HepG2 (cell line): ENCODE measurements around the gene MEX3D. TPM values are rescaled to one million over a fixed set of nuclear protein-coding genes. Genes with fewer than 3 reads are reported as not detected.

Experiments used
- CBFB ChIP-seq: sonication (generic); formaldehyde crosslinking; IDR thresholded peaks from 2 replicates; pipeline ENCODE4 v1.4.0; 2020; ENCODE audit warnings: missing genetic modification reagents
- FOSL2 ChIP-seq: sonication (generic); formaldehyde crosslinking; IDR thresholded peaks from 2 replicates; pipeline ENCODE4 v1.4.0; 2020; ENCODE audit warnings: missing genetic modification reagents
- FOXO1 ChIP-seq: sonication (generic); formaldehyde crosslinking; IDR thresholded peaks from 2 replicates; pipeline ENCODE4 v1.4.0; 2020; ENCODE audit warnings: missing genetic modification reagents
- HDAC2 ChIP-seq: sonication (generic); formaldehyde crosslinking; IDR thresholded peaks from 2 replicates; pipeline ENCODE4 v1.4.0; 2020; ENCODE audit warnings: missing genetic modification reagents
- HNRNPK ChIP-seq: fragments of 200-400 bp; formaldehyde crosslinking; IDR thresholded peaks from 2 replicates; pipeline ENCODE4 v1.6.1; 2018; ENCODE audit warnings: low read length, low read depth, moderate library complexity, mild to moderate bottlenecking; ENCODE audit not compliant: poor library complexity, severe bottlenecking
- POLR2AphosphoS5 ChIP-seq: IDR thresholded peaks from 2 replicates; pipeline ENCODE4 v1.6.1; 2012; ENCODE audit warnings: low read depth, low read length
- TCF7L2 ChIP-seq: IDR thresholded peaks from 2 replicates; pipeline ENCODE4 v1.6.1; 2011; ENCODE audit warnings: mild to moderate bottlenecking, low read depth, low read length, moderate library complexity
- ZNF124 ChIP-seq: sonication (generic); formaldehyde crosslinking; IDR thresholded peaks from 2 replicates; pipeline ENCODE4 v1.4.0; 2020; ENCODE audit warnings: missing genetic modification reagents
- ZNF225 ChIP-seq: sonication (generic); formaldehyde crosslinking; IDR thresholded peaks from 2 replicates; pipeline ENCODE4 v1.4.0; 2020; ENCODE audit warnings: mild to moderate bottlenecking, missing genetic modification reagents
- ZNF253 ChIP-seq: sonication (generic); formaldehyde crosslinking; IDR thresholded peaks from 2 replicates; pipeline ENCODE4 v1.8.0; 2022; ENCODE audit warnings: mild to moderate bottlenecking, missing genetic modification reagents, borderline replicate concordance
- ZNF619 ChIP-seq: sonication (generic); formaldehyde crosslinking; IDR thresholded peaks from 2 replicates; pipeline ENCODE4 v1.4.0; 2020; ENCODE audit warnings: mild to moderate bottlenecking, missing genetic modification reagents
- ZNF749 ChIP-seq: sonication (generic); formaldehyde crosslinking; IDR thresholded peaks from 2 replicates; pipeline ENCODE4 v1.8.0; 2022; ENCODE audit warnings: mild to moderate bottlenecking, missing genetic modification reagents, moderate library complexity, borderline replicate concordance
- ZNF781 ChIP-seq: sonication (generic); formaldehyde crosslinking; IDR thresholded peaks from 2 replicates; pipeline ENCODE4 v1.5.1; 2020; ENCODE audit warnings: borderline replicate concordance, mild to moderate bottlenecking, missing genetic modification reagents; ENCODE audit errors: not compliant biosample characterization
- ZNF850 ChIP-seq: sonication (generic); formaldehyde crosslinking; conservative IDR thresholded peaks from 2 replicates; pipeline ENCODE4 v1.9.0; 2021; ENCODE audit warnings: mild to moderate bottlenecking, missing genetic modification reagents
- polyA plus RNA-seq, 8 experiments: library from polyadenylated mRNA; depleted of rRNA in 3 of 8; stranded (reverse) in 7 of 8; unstranded in 1 of 8; fragments of >200 nt; fragmentation: Illumina TruSeq in 4 of 8; extraction: Trizol in 4 of 8; gene quantifications; 2 replicates each; pipeline versions ENCODE4 v1.2.1 to v1.2.3, GENCODE V29; 2011 to 2016; ENCODE audit warnings: low read depth in 4 of 8, missing spikeins in 1 of 8, mixed read lengths in 1 of 8; ENCODE audit not compliant: insufficient read depth in 1 of 8
- total RNA-seq, 5 experiments: library from RNA; depleted of rRNA; stranded (reverse); fragments of >200 nt; fragmentation: Illumina TruSeq; extraction: Trizol; gene quantifications; 2 replicates each; pipeline ENCODE4 v1.2.3, GENCODE V29; 2016; ENCODE audit warnings: low read depth in 1 of 5
- TF ChIP-seq, protein P1 (sequence below): sonication (generic); formaldehyde crosslinking; IDR thresholded peaks from 2 replicates; pipeline ENCODE4 v1.8.0; 2023; ENCODE audit warnings: mild to moderate bottlenecking, missing genetic modification reagents
- TF ChIP-seq, protein P2 (sequence below): sonication (generic); formaldehyde crosslinking; IDR thresholded peaks from 2 replicates; pipeline ENCODE4 v1.8.1; 2023; ENCODE audit warnings: missing genetic modification reagents, mild to moderate bottlenecking, borderline replicate concordance
- TF ChIP-seq, protein P3 (sequence below): IDR thresholded peaks from 2 replicates; pipeline ENCODE4 v1.6.1; 2016; ENCODE audit warnings: low read depth
- TF ChIP-seq, protein P4 (sequence below): IDR thresholded peaks from 2 replicates; pipeline ENCODE4 v1.6.1; 2012; ENCODE audit warnings: low read depth, low read length, improper control_type of control experiment
- TF ChIP-seq, protein P5 (sequence below): sonication (generic); formaldehyde crosslinking; IDR thresholded peaks from 2 replicates; pipeline ENCODE4 v1.4.0; 2020; ENCODE audit warnings: missing genetic modification reagents

Gene MEX3D
- total and polyA plus RNA-seq, 2 of the 13 experiments (the other 11 are each of a cell fraction or from before 2014, with no cell fraction given) = 3.6 to 17.1 TPM

DNA sequence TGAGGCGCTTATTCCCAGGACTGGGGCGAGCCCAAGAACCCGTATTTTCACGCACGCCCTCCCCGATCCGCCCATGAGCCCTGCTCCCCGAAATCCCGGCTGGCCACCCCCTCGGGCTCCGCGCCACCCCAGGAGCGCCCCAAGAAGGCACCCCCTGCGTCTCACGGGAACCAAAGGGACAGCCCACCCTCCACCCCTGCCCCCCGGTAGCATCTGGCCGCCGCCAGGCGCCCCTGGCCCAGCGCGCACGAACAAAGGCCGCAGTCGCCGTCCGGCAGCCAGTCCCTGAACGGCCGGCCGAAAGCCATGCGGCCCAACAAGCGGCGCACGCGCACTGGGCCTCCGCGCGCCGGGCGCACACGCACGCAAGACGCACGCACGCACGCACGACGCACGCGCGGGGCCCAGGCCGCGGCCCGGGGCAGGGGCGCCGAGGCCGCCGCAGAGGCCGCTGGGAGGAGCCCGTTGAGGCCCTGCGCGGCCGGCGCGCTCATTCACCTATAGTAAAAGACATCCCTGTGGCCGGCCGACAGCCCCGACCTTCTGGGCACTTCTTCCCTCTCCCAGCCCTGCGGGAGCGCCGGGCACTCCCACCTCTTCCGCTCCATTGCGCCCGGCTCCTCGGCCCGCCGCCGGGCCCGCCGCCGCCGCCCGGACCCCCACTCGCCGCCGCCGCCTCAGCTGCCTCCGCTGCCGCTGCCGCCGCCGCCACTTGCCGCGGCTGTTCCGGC, 24.1 kb upstream of the MEX3D start (continued):
- TF ChIP-seq ZNF781 (CRISPR knock-in tag) (no peak), HNRNPK (peak; percentile 64), ZNF850 (no peak), ZNF749 (CRISPR knock-in tag) (peak; percentile 86), ZNF253 (0 out of 2 replicates have a peak, but pooled peaks have one; percentile 36), FOSL2 (no peak; the same call in 1 of the 2 replicates), TCF7L2 (no peak), CBFB (peak; percentile 56; the same call in 1 of the 2 replicates), ZNF124 (CRISPR knock-in tag) (no peak), POLR2AphosphoS5 (peak; percentile 91), HDAC2 (no peak), FOXO1 (CRISPR knock-in tag) (peak; percentile 44; the same call in 1 of the 2 replicates), ZNF225 (peak; percentile 94; the same call in 1 of the 2 replicates), ZNF619 (CRISPR knock-in tag) (0 out of 2 replicates have a peak, but pooled peaks have one; percentile 38)
- TF ChIP-seq, protein P1, sequence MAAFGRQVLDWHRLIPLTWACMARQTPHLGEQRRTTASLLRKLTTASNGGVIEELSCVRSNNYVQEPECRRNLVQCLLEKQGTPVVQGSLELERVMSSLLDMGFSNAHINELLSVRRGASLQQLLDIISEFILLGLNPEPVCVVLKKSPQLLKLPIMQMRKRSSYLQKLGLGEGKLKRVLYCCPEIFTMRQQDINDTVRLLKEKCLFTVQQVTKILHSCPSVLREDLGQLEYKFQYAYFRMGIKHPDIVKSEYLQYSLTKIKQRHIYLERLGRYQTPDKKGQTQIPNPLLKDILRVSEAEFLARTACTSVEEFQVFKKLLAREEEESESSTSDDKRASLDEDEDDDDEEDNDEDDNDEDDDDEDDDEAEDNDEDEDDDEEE (CRISPR knock-in tag) = no peak; the same call in 1 of the 2 replicates
- TF ChIP-seq, protein P2, sequence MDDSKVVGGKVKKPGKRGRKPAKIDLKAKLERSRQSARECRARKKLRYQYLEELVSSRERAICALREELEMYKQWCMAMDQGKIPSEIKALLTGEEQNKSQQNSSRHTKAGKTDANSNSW (CRISPR knock-in tag) = peak; percentile 81; the same call in 1 of the 2 replicates
- TF ChIP-seq, protein P3, sequence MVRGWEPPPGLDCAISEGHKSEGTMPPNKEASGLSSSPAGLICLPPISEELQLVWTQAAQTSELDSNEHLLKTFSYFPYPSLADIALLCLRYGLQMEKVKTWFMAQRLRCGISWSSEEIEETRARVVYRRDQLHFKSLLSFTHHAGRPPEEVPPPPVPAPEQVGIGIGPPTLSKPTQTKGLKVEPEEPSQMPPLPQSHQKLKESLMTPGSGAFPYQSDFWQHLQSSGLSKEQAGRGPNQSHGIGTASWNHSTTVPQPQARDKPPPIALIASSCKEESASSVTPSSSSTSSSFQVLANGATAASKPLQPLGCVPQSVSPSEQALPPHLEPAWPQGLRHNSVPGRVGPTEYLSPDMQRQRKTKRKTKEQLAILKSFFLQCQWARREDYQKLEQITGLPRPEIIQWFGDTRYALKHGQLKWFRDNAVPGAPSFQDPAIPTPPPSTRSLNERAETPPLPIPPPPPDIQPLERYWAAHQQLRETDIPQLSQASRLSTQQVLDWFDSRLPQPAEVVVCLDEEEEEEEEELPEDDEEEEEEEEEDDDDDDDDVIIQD (CRISPR knock-in tag) = no peak
- TF ChIP-seq, protein P4, sequence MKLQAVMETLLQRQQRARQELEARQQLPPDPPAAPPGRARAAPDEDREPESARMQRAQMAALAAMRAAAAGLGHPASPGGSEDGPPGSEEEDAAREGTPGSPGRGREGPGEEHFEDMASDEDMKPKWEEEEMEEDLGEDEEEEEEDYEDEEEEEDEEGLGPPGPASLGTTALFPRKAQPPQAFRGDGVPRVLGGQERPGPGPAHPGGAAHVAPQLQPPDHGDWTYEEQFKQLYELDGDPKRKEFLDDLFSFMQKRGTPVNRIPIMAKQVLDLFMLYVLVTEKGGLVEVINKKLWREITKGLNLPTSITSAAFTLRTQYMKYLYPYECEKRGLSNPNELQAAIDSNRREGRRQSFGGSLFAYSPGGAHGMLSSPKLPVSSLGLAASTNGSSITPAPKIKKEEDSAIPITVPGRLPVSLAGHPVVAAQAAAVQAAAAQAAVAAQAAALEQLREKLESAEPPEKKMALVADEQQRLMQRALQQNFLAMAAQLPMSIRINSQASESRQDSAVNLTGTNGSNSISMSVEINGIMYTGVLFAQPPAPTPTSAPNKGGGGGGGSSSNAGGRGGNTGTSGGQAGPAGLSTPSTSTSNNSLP = 0 out of 2 replicates have a peak, but pooled peaks have one; percentile 10
- TF ChIP-seq, protein P5, sequence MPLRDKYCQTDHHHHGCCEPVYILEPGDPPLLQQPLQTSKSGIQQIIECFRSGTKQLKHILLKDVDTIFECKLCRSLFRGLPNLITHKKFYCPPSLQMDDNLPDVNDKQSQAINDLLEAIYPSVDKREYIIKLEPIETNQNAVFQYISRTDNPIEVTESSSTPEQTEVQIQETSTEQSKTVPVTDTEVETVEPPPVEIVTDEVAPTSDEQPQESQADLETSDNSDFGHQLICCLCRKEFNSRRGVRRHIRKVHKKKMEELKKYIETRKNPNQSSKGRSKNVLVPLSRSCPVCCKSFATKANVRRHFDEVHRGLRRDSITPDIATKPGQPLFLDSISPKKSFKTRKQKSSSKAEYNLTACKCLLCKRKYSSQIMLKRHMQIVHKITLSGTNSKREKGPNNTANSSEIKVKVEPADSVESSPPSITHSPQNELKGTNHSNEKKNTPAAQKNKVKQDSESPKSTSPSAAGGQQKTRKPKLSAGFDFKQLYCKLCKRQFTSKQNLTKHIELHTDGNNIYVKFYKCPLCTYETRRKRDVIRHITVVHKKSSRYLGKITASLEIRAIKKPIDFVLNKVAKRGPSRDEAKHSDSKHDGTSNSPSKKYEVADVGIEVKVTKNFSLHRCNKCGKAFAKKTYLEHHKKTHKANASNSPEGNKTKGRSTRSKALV (CRISPR knock-in tag) = 0 out of 2 replicates have a peak, but pooled peaks have one; percentile 17
